Sigmoid colon (tissue), 7 donors: Measurements from ENCODE around the gene ESYT2. TPM values are rescaled to one million over a fixed set of nuclear protein-coding genes. Genes with fewer than 3 reads are reported as not detected.
A peak's percentile ranks its signal among the peaks of the same experiment; 100 is the strongest.
"Not testable (repeated sequence)": the region's sequence is repeated elsewhere in the genome, so short reads cannot be mapped to it uniquely, and the experiment has no call there.

Experiments used
- DNase-seq: peaks from one replicate; pipeline ENCODE4 v3.0.0-alpha.2; 2019
- H3K27ac ChIP-seq, 4 donors: fragments of 200-600 bp; sonication (generic); one replicate each; pipeline ENCODE4 v1.5.1; 2016 to 2019; ENCODE audit warnings: mild to moderate bottlenecking in 1 of 4
- H3K27me3 ChIP-seq, 3 donors: fragments of 200-600 bp; sonication (generic); one replicate each; pipeline ENCODE4 v1.5.1; 2019; ENCODE audit warnings: mild to moderate bottlenecking in 1 of 3
- H3K36me3 ChIP-seq, 4 donors: fragments of 200-600 bp; sonication (generic); one replicate each; pipeline ENCODE4 v1.5.1; 2016 to 2019
- H3K4me1 ChIP-seq, 4 donors: fragments of 200-600 bp; sonication (generic); one replicate each; pipeline ENCODE4 v1.5.1; 2017 to 2019
- H3K4me3 ChIP-seq, 4 donors: fragments of 200-600 bp; sonication (generic); one replicate each; pipeline ENCODE4 v1.5.1; 2017 to 2019; ENCODE audit warnings: mild to moderate bottlenecking in 2 of 4, moderate library complexity in 1 of 4
- H3K9me3 ChIP-seq, 4 donors: fragments of 200-600 bp in 3 of 4; sonication (generic) in 3 of 4; one replicate each; pipeline versions ENCODE4 v1.5.1 to v1.6.1; 2013 to 2019
- EP300 ChIP-seq, 4 donors: sonication (generic); formaldehyde crosslinking; IDR thresholded peaks; one replicate each; pipeline ENCODE4 v1.6.1; 2017; ENCODE audit warnings: antibody characterized with exemption in 4 of 4
- POLR2A ChIP-seq, 2 donors: fragments of 450-650 bp; IDR thresholded peaks; one replicate each; pipeline ENCODE4 v1.6.1; 2016; ENCODE audit warnings: antibody characterized with exemption in 2 of 2, mild to moderate bottlenecking in 2 of 2, moderate library complexity in 2 of 2
- POLR2AphosphoS5 ChIP-seq, 4 donors: sonication (generic); formaldehyde crosslinking; IDR thresholded peaks; one replicate each; pipeline ENCODE4 v1.6.1; 2017; ENCODE audit warnings: antibody characterized with exemption in 4 of 4
- WGBS, 2 donors: extraction: QIAGEN DNeasy Blood & Tissue Kit; methylation state at CpG; one replicate each; pipeline ENCODE4 v1.1.7; 2013; 5-methylcytosine and 5-hydroxymethylcytosine counted together
- intact Hi-C: fragments of 100-400 bp; cut with DNase I; formaldehyde crosslinking; loops from one replicate; pipeline ENCODE4 v1.15.1; 2023
- polyA plus RNA-seq, 3 donors: library from polyadenylated mRNA; stranded (reverse); fragments of 200-250 nt; gene quantifications; one replicate each; pipeline ENCODE4 v1.2.3, GENCODE V29; 2013
- total RNA-seq, 4 donors: library from RNA; depleted of rRNA; stranded (reverse); fragments of >200 nt; gene quantifications; one replicate each; pipeline ENCODE4 v1.1.0, GENCODE V29; 2016
- TF ChIP-seq, protein P1 (sequence below), 4 experiments: fragments of 450-650 bp in 3 of 4; fragments of 200-600 bp in 1 of 4; IDR thresholded peaks; one replicate each; pipeline ENCODE4 v1.5.1; 2016 to 2019; ENCODE audit warnings: antibody characterized with exemption in 4 of 4, mild to moderate bottlenecking in 3 of 4, moderate library complexity in 2 of 4
- donor health status: healthy with polysubstance abuse.
- donor health status: Bipolar disorder and iron deficiency.
- donor health status: healthy.

ESYT2 gene
- total and polyA plus RNA-seq, 7 donors, result 6.9 to 127 (median 105) TPM

GRCh38 chr7:158840604-158841003 lies 11.3 kb upstream of the ESYT2 start:
- no peaks in the 10 kb centered on the region for H3K36me3 ChIP-seq
- 31 to 73% methylated on average over 8 of the region's 8 CpGs for WGBS, 2 donors
- H3K9me3 ChIP-seq, result no peaks in the 10 kb centered on the region
- H3K4me3 ChIP-seq, result no peak overlapping the region
- TF ChIP-seq, protein P1, sequence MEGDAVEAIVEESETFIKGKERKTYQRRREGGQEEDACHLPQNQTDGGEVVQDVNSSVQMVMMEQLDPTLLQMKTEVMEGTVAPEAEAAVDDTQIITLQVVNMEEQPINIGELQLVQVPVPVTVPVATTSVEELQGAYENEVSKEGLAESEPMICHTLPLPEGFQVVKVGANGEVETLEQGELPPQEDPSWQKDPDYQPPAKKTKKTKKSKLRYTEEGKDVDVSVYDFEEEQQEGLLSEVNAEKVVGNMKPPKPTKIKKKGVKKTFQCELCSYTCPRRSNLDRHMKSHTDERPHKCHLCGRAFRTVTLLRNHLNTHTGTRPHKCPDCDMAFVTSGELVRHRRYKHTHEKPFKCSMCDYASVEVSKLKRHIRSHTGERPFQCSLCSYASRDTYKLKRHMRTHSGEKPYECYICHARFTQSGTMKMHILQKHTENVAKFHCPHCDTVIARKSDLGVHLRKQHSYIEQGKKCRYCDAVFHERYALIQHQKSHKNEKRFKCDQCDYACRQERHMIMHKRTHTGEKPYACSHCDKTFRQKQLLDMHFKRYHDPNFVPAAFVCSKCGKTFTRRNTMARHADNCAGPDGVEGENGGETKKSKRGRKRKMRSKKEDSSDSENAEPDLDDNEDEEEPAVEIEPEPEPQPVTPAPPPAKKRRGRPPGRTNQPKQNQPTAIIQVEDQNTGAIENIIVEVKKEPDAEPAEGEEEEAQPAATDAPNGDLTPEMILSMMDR (IDR thresholded peaks at IDR 0.05), result no peak
- no peak for TF ChIP-seq POLR2AphosphoS5 (IDR thresholded peaks at IDR 0.05)
- TF ChIP-seq POLR2A (IDR thresholded peaks at IDR 0.05), result no peak
- no peak for TF ChIP-seq EP300 (IDR thresholded peaks at IDR 0.05)
- H3K27ac ChIP-seq, result no peak overlapping the region
- H3K27me3 ChIP-seq, result no peaks in the 10 kb centered on the region
- peak; percentile 26 for DNase-seq
- intact Hi-C loops, result no loop called here
- H3K4me1 ChIP-seq, result no peaks in the 10 kb centered on the region

DNA sequence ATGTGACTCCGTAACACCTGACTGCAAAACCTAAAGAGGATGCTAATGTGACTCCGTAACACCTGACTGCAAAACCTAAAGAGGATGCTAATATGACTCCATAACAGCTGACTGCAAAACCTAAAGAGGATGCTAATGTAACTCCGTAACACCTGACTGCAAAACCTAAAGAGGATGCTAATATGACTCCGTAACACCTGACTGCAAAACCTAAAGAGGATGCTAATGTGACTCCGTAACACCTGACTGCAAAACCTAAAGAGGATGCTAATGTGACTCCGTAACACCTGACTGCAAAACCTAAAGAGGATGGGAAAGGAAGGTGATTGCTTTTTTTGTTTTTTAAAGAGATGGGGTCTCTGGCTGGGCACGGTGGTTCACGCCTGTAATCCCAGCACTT lies 9.9 kb upstream of the ESYT2 start:
- intact Hi-C loops, result not testable (repeated sequence)

DNA sequence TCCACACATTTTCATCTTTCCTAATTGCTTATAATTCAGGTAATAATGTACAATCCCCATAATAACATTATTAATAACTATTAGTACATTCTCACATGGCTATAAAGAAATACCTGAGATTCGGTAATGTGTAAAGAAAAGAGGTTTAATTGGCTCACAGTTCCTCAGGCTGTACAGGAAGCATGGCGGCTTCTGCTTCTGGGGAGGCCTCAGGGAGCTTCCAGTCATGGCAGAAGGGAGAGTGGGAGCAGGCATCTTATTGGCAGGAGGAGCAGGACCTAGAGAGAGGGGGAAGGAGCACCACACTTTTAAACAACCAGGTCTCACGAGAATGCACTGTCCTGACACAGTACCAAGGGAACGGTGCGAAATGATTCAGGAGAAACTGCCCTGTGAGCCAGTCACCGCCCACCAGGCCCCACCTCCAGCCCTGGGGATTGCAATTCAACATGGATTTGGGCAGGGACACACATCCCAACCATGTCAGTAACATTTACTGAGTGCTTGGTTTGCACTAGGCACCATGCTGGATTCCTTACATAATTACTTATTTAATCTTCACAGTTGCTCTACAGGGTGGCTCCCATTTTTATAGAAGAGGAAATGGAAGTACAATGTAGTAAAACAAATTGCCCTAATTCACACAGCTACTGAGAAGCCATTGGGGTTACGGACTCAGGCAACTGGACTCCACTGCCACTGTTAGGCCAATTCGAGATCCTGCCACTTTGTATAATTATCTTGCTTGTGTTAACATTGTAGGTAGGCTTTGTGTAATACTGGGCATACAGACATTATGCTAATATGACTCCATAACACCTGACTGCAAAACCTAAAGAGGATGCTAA lies 8.7 kb upstream of the ESYT2 start:
- H3K27me3 ChIP-seq, result no peaks in the 10 kb centered on the region
- DNase-seq, result no peak
- TF ChIP-seq POLR2AphosphoS5 (IDR thresholded peaks at IDR 0.05), result no peak
- TF ChIP-seq, protein P1 (IDR thresholded peaks at IDR 0.05), result no peak
- TF ChIP-seq EP300 (IDR thresholded peaks at IDR 0.05), result no peak
- TF ChIP-seq POLR2A (IDR thresholded peaks at IDR 0.05), result no peak
- H3K9me3 ChIP-seq, result no peaks in the 10 kb centered on the region
- 70 to 86% methylated on average over 8 of the region's 8 CpGs for WGBS, 2 donors
- no peak overlapping the region for H3K4me3 ChIP-seq
- intact Hi-C loops, result no loop called here
- no peaks in the 10 kb centered on the region for H3K36me3 ChIP-seq
- H3K27ac ChIP-seq, result no peak overlapping the region
- H3K4me1 ChIP-seq, result no peaks in the 10 kb centered on the region

More for the DNA sequence above, 9.9 kb upstream of the ESYT2 start:
- H3K9me3 ChIP-seq, H3K36me3 ChIP-seq, H3K4me3 ChIP-seq, H3K27me3 ChIP-seq, H3K27ac ChIP-seq, DNase-seq, H3K4me1 ChIP-seq: not testable (repeated sequence)
- WGBS, 2 donors, result 82 to 93% methylated on average over 7 to 8 of the region's 8 CpGs

- 88 to 93% methylated on average over 8 of the region's 8 CpGs for WGBS, 2 donors
- intact Hi-C loops, result no loop called here
- no peaks in the 10 kb centered on the region for H3K9me3 ChIP-seq
- H3K4me3 ChIP-seq, result no peak overlapping the region
- TF ChIP-seq, protein P1 (IDR thresholded peaks at IDR 0.05), result no peak
- TF ChIP-seq POLR2A (IDR thresholded peaks at IDR 0.05) (no peak), POLR2AphosphoS5 (IDR thresholded peaks at IDR 0.05) (no peak), EP300 (IDR thresholded peaks at IDR 0.05) (no peak)
- no peak for DNase-seq
- H3K27me3 ChIP-seq, result no peaks in the 10 kb centered on the region
- H3K36me3 ChIP-seq, result no peaks in the 10 kb centered on the region
- H3K27ac ChIP-seq, result no peak overlapping the region
- H3K4me1 ChIP-seq, result no peaks in the 10 kb centered on the region
These were observed 7.4 kb upstream of the ESYT2 start for GRCh38 chr7:158836692-158837091.

- intact Hi-C loops, result no loop called here
- Histone ChIP-seq H3K9me3 (no peaks in the 10 kb centered on the region), H3K36me3 (no peaks in the 10 kb centered on the region), H3K27ac (no peak overlapping the region), H3K4me1 (peaks cover 0 to 9% (median 4%) of the 10 kb centered on the region in 4 donors), H3K4me3 (no peak overlapping the region), H3K27me3 (no peaks in the 10 kb centered on the region)
- WGBS, 2 donors, result 80 to 86% methylated on average over 21 of the region's 21 CpGs
- no peak for DNase-seq
- no peak for TF ChIP-seq POLR2AphosphoS5 (IDR thresholded peaks at IDR 0.05)
- TF ChIP-seq EP300 (IDR thresholded peaks at IDR 0.05), result no peak
- no peak for TF ChIP-seq POLR2A (IDR thresholded peaks at IDR 0.05)
- TF ChIP-seq, protein P1 (IDR thresholded peaks at IDR 0.05), result no peak
These were observed 5.8 kb upstream of the ESYT2 start for GRCh38 chr7:158834878-158835784.
